ENCODE results near the gene CAPN5. TPM values are rescaled to one million over a fixed set of nuclear protein-coding genes. Genes with fewer than 3 reads are reported as not detected.

Gene CAPN5
- total RNA-seq, 2 donors from 2014 or later = 0.89 to 2.5 TPM

- Mint-ChIP-seq H3K36me3 (no peaks in the 10 kb centered on the region), H3K9me3 (no peaks in the 10 kb centered on the region), H3K27ac (no peak overlapping the region)
- DNase-seq (ENCODE audit: low spot score in 2 of 2) (no peak), ATAC-seq (no peak)
These were observed 71.4 kb downstream of the CAPN5 start for GRCh38 chr11:77138106-77138649.

GRCh38 chr11:77139201-77139600 is 72.4 kb downstream of the CAPN5 start:
- H3K36me3 Mint-ChIP-seq = no peaks in the 10 kb centered on the region
- no peaks in the 10 kb centered on the region for H3K9me3 Mint-ChIP-seq

GRCh38 chr11:77140231-77140851 is 73.6 kb downstream of the CAPN5 start:
- no peaks in the 10 kb centered on the region for H3K36me3 Mint-ChIP-seq
- no peaks in the 10 kb centered on the region for H3K9me3 Mint-ChIP-seq
- DNase-seq (ENCODE audit: low spot score in 2 of 2) (no peak), ATAC-seq (no peak)
- no peak overlapping the region for H3K27ac Mint-ChIP-seq

More at GRCh38 chr11:77139201-77139600, 72.4 kb downstream of the CAPN5 start:
- DNase-seq (ENCODE audit: low spot score in 2 of 2) = no peak
- no peak overlapping the region for H3K27ac Mint-ChIP-seq
- ATAC-seq = no peak

- Mint-ChIP-seq H3K27ac (no peak overlapping the region), H3K9me3 (no peaks in the 10 kb centered on the region), H3K36me3 (no peaks in the 10 kb centered on the region)
- ATAC-seq = peak in 1 of 2 donors; percentile 74
- DNase-seq (ENCODE audit: low spot score in 2 of 2) = no peak
These were observed 74.3 kb downstream of the CAPN5 start for GRCh38 chr11:77141034-77141433.

- ATAC-seq = no peak
- H3K27ac Mint-ChIP-seq = no peak overlapping the region
- no peaks in the 10 kb centered on the region for H3K36me3 Mint-ChIP-seq
These were observed 74.7 kb downstream of the CAPN5 start for GRCh38 chr11:77141475-77141874.

GRCh38 chr11:77142091-77142975 is 75.6 kb downstream of the CAPN5 start:
- peak overlapping the region in 1 of 2 donors; percentile 63 for H3K27ac Mint-ChIP-seq
- DNase-seq (ENCODE audit: low spot score in 2 of 2) (no peak), ATAC-seq (peak; percentile 61 to 63)
- H3K9me3 Mint-ChIP-seq = no peaks in the 10 kb centered on the region
- no peaks in the 10 kb centered on the region for H3K36me3 Mint-ChIP-seq

More at GRCh38 chr11:77141475-77141874, 74.7 kb downstream of the CAPN5 start:
- H3K9me3 Mint-ChIP-seq = no peaks in the 10 kb centered on the region
- no peak for DNase-seq (ENCODE audit: low spot score in 2 of 2)

GRCh38 chr11:77143405-77144020 is 76.7 kb downstream of the CAPN5 start:
- no peaks in the 10 kb centered on the region for H3K36me3 Mint-ChIP-seq
- H3K27ac Mint-ChIP-seq = peak overlapping the region in 1 of 2 donors; percentile 9
- DNase-seq (ENCODE audit: low spot score in 2 of 2) = no peak
- H3K9me3 Mint-ChIP-seq = no peaks in the 10 kb centered on the region
- no peak for ATAC-seq

GRCh38 chr11:77144196-77144856 is 77.6 kb downstream of the CAPN5 start:
- Mint-ChIP-seq H3K9me3 (no peaks in the 10 kb centered on the region), H3K36me3 (no peaks in the 10 kb centered on the region), H3K27ac (no peak overlapping the region)
- DNase-seq (ENCODE audit: low spot score in 2 of 2) (no peak), ATAC-seq (no peak)

- H3K36me3 Mint-ChIP-seq = no peaks in the 10 kb centered on the region
- H3K9me3 Mint-ChIP-seq = no peaks in the 10 kb centered on the region
- no peak overlapping the region for H3K27ac Mint-ChIP-seq
- no peak for DNase-seq (ENCODE audit: low spot score in 2 of 2)
- no peak for ATAC-seq
These were observed 78.2 kb downstream of the CAPN5 start for GRCh38 chr11:77144857-77145428.

GRCh38 chr11:77146261-77147035 is 79.7 kb downstream of the CAPN5 start:
- Mint-ChIP-seq H3K27ac (no peak overlapping the region), H3K36me3 (no peaks in the 10 kb centered on the region)
- no peak for ATAC-seq

GRCh38 chr11:77147036-77147315 is 80.2 kb downstream of the CAPN5 start:
- no peaks in the 10 kb centered on the region for H3K9me3 Mint-ChIP-seq
- no peak for ATAC-seq
- no peak for DNase-seq (ENCODE audit: low spot score in 2 of 2)
- H3K36me3 Mint-ChIP-seq = no peaks in the 10 kb centered on the region
- no peak overlapping the region for H3K27ac Mint-ChIP-seq

More at GRCh38 chr11:77146261-77147035, 79.7 kb downstream of the CAPN5 start:
- no peak for DNase-seq (ENCODE audit: low spot score in 2 of 2)
- H3K9me3 Mint-ChIP-seq = no peaks in the 10 kb centered on the region

- ATAC-seq = peak; percentile 32 to 50
- Mint-ChIP-seq H3K9me3 (no peaks in the 10 kb centered on the region), H3K27ac (no peak overlapping the region), H3K36me3 (no peaks in the 10 kb centered on the region)
- DNase-seq (ENCODE audit: low spot score in 2 of 2) = peak in 1 of 2 donors; percentile 28
These were observed 81.0 kb downstream of the CAPN5 start for GRCh38 chr11:77147668-77148321.

GRCh38 chr11:77148963-77149715 is 82.4 kb downstream of the CAPN5 start:
- Mint-ChIP-seq H3K36me3 (no peaks in the 10 kb centered on the region), H3K9me3 (no peaks in the 10 kb centered on the region), H3K27ac (no peak overlapping the region)
- ATAC-seq (no peak), DNase-seq (ENCODE audit: low spot score in 2 of 2) (no peak)

GRCh38 chr11:77149716-77150392 is 83.1 kb downstream of the CAPN5 start:
- DNase-seq (ENCODE audit: low spot score in 2 of 2) (no peak), ATAC-seq (no peak)
- Mint-ChIP-seq H3K9me3 (no peaks in the 10 kb centered on the region), H3K27ac (no peak overlapping the region), H3K36me3 (no peaks in the 10 kb centered on the region)

All from activated naive CD4-positive, alpha-beta T cell treated with anti-CD3 and anti-CD28 coated beads, Interleukin-2, amount 50 U/mL, for 72 hours (primary cell).